Endothelial cell of umbilical vein (primary cell): ENCODE data around the gene RPL38. TPM values are rescaled to one million over a fixed set of nuclear protein-coding genes. Genes with fewer than 3 reads are reported as not detected.

Source experiments
- BruUV-seq: library from RNA; stranded (reverse); fragments of 400-500 nt; replicated peaks from 2 replicates; lab custom pipeline; 2021; lab: Mats Ljungman, UMichigan
- CTCF ChIA-PET: fragments of 300-600, 350-600 bp; sonication (Branson Sonifier 250); formaldehyde crosslinking; loops from one replicate; lab custom pipeline; 2021; ENCODE audit warnings: antibody characterized with exemption, inconsistent platforms; lab: Charles Lee
- POLR2A ChIA-PET: fragments of 300-600, 350-600 bp; sonication (Branson Sonifier 250); formaldehyde crosslinking; loops from one replicate; lab custom pipeline; 2021; ENCODE audit warnings: antibody characterized with exemption, inconsistent platforms; lab: Charles Lee
- DNase-seq: peaks from one replicate; pipeline ENCODE4 v3.0.0-alpha.2; 2011; ENCODE audit warnings: low read depth, low spot score
- FAIRE-seq: peaks from 2 replicates; lab custom pipeline; 2011; peaks lifted over from hg19 to GRCh38; lab: Jason Lieb, UNC
- H2AFZ ChIP-seq: 2 replicates; pipeline ENCODE4 v1.6.0; 2012; ENCODE audit warnings: low read depth, low read length, control low read depth, inconsistent platforms
- H3K27ac ChIP-seq: 2 replicates; pipeline ENCODE4 v1.5.1; 2011; ENCODE audit warnings: low read depth, mild to moderate bottlenecking, control low read depth, low read length, moderate library complexity; ENCODE audit not compliant: insufficient read depth
- H3K27me3 ChIP-seq, 2 experiments: 2 replicates each; pipeline versions ENCODE4 v1.6.0 to v1.6.1; 2011; ENCODE audit warnings: low read length in 2 of 2, mixed read lengths in 1 of 2; ENCODE audit not compliant: control insufficient read depth in 2 of 2, insufficient read depth in 2 of 2
- H3K36me3 ChIP-seq, 2 experiments: 2 replicates in 1 of 2; 3 replicates in 1 of 2; pipeline ENCODE4 v1.5.1; 2011; ENCODE audit warnings: low read length in 2 of 2, mild to moderate bottlenecking in 1 of 2, moderate library complexity in 1 of 2; ENCODE audit not compliant: control insufficient read depth in 2 of 2, insufficient read depth in 2 of 2; ENCODE audit errors: extremely low read depth in 1 of 2
- H3K4me1 ChIP-seq: 3 replicates; pipeline ENCODE4 v1.5.1; 2011; ENCODE audit warnings: mild to moderate bottlenecking, low read length; ENCODE audit not compliant: control insufficient read depth, insufficient read depth; ENCODE audit errors: extremely low read depth
- H3K4me2 ChIP-seq: 2 replicates; pipeline ENCODE4 v1.6.1; 2011; ENCODE audit warnings: low read length, control low read depth, mixed read lengths; ENCODE audit not compliant: insufficient read depth
- H3K4me3 ChIP-seq, 3 experiments: fragments of 200-600 bp in 1 of 3; sonication (generic), shearing (Covaris generic) in 1 of 3; replicated peaks in 1 of 3; 2 replicates each; pipeline ENCODE4 v1.5.1; 2011 to 2016; ENCODE audit warnings: control low read depth in 3 of 3, low read length in 3 of 3, mild to moderate bottlenecking in 2 of 3, inconsistent platforms in 1 of 3, low read depth in 1 of 3, moderate library complexity in 1 of 3; ENCODE audit not compliant: insufficient read depth in 1 of 3
- H3K79me2 ChIP-seq: 2 replicates; pipeline ENCODE4 v1.6.0; 2012; ENCODE audit warnings: low read length, inconsistent platforms; ENCODE audit not compliant: control insufficient read depth, insufficient read depth
- H3K9ac ChIP-seq: replicated peaks from 2 replicates; pipeline ENCODE3; 2011; ENCODE audit warnings: low read length, control low read depth; ENCODE audit not compliant: insufficient read depth; ENCODE audit errors: extremely low read depth
- H3K9me1 ChIP-seq: replicated peaks from 3 replicates; pipeline ENCODE4 v1.6.0; 2011; ENCODE audit warnings: mild to moderate bottlenecking, low read length; ENCODE audit not compliant: control insufficient read depth, insufficient read depth; ENCODE audit errors: extremely low read depth
- H3K9me3 ChIP-seq: replicated peaks from 2 replicates; pipeline ENCODE4 v1.5.1; 2012; ENCODE audit warnings: low read length, inconsistent platforms; ENCODE audit not compliant: control insufficient read depth, insufficient read depth
- H4K20me1 ChIP-seq: replicated peaks from 2 replicates; pipeline ENCODE3; 2011; ENCODE audit warnings: mild to moderate bottlenecking, low read length; ENCODE audit not compliant: control insufficient read depth, insufficient read depth; ENCODE audit errors: extremely low read depth
- EZH2 ChIP-seq: IDR thresholded peaks from 2 replicates; pipeline ENCODE4 v1.6.1; 2012; ENCODE audit warnings: borderline replicate concordance, low read depth, mild to moderate bottlenecking, moderate library complexity, low read length, inconsistent platforms; ENCODE audit not compliant: severe bottlenecking
- FOS ChIP-seq: IDR thresholded peaks from 2 replicates; pipeline ENCODE4 v1.6.1; 2011; ENCODE audit warnings: mild to moderate bottlenecking, low read length, moderate library complexity, borderline replicate concordance; ENCODE audit not compliant: insufficient read depth
- GATA2 ChIP-seq: IDR thresholded peaks from 2 replicates; pipeline ENCODE4 v1.7.0; 2011; ENCODE audit warnings: low read depth, mild to moderate bottlenecking, moderate library complexity, mixed read lengths, low read length; ENCODE audit not compliant: insufficient read length, insufficient read depth
- JUN ChIP-seq: IDR thresholded peaks from 2 replicates; pipeline ENCODE4 v1.6.1; 2011; ENCODE audit warnings: borderline replicate concordance, low read depth; ENCODE audit not compliant: insufficient read length, insufficient read depth
- MYC ChIP-seq: IDR thresholded peaks from one replicate; pipeline ENCODE4 v1.6.1; 2011; ENCODE audit warnings: mild to moderate bottlenecking, low read depth, low read length
- POLR2A ChIP-seq: IDR thresholded peaks from 2 replicates; pipeline ENCODE4 v1.6.1; 2012; ENCODE audit warnings: low read depth, mild to moderate bottlenecking, control low read depth, low read length
- POLR2AphosphoS5 ChIP-seq: IDR thresholded peaks from 2 replicates; pipeline ENCODE4 v1.6.1; 2012; ENCODE audit warnings: low read depth, mild to moderate bottlenecking, control low read depth, low read length, moderate library complexity; ENCODE audit not compliant: insufficient read depth
- dilution Hi-C: fragments of 300-500 bp; cut with MboI; formaldehyde crosslinking; loops from one replicate; pipeline ENCODE4 v1.15.0; 2019; ENCODE audit warnings: low sequenced_read_pairs; ENCODE audit not compliant: extremely low pct_ligation_motif_present
- intact Hi-C: fragments of 100-400 bp; cut with micrococcal nuclease; formaldehyde crosslinking; loops from one replicate; pipeline ENCODE4 v1.10.0; 2022
- polyA plus RNA-seq, 4 experiments: library from polyadenylated mRNA; depleted of rRNA in 3 of 4; stranded (reverse) in 3 of 4; unstranded in 1 of 4; fragments of >200 nt; gene quantifications; 2 replicates each; pipeline versions ENCODE4 v1.2.1 to v1.2.3, GENCODE V29; 2011 to 2012; ENCODE audit warnings: missing spikeins in 1 of 4
- total RNA-seq: library from RNA; stranded (reverse); gene quantifications from 2 replicates; pipeline ENCODE4 v1.2.3, GENCODE V29; 2021
- TF ChIP-seq, protein P1 (sequence below): IDR thresholded peaks from 2 replicates; pipeline ENCODE4 v1.6.1; 2011; ENCODE audit not compliant: insufficient read depth, insufficient read length
- TF ChIP-seq, protein P2 (sequence below), 2 donors: IDR thresholded peaks; 1 replicate in 1 of 2; 2 replicates in 1 of 2; pipeline ENCODE4 v1.5.1; 2011; ENCODE audit warnings: low read length in 2 of 2, mild to moderate bottlenecking in 2 of 2, moderate library complexity in 2 of 2, control low read depth in 1 of 2, inconsistent platforms in 1 of 2, low read depth in 1 of 2; ENCODE audit not compliant: insufficient read depth in 1 of 2; ENCODE audit errors: extremely low read depth in 1 of 2

Gene RPL38
- total and polyA plus RNA-seq, 2 donors (not counting 3 experiments of a cell fraction or from before 2014, with no cell fraction given), result 256 to 1,006 TPM

GRCh38 chr17:74211141-74211911 lies 7.8 kb downstream of the RPL38 start:
- H3K9me1 ChIP-seq, result no peaks in the 10 kb centered on the region
- CTCF ChIA-PET, result interaction anchor here (1.0 to 1.9 kb wide), 6 partner anchors 8 to 244 kb away, joined by 3 to 9 read pairs (median 3); partner anchors contain the start of genes BTBD17 and RPL38
- TF ChIP-seq POLR2AphosphoS5 (peak; percentile 18), EZH2 (no peak), POLR2A (peak; percentile 41)
- dilution Hi-C loops (no loop called here), intact Hi-C loops (loop anchor here (5.0 kb wide), 2 partner anchors 86 to 156 kb away; partner anchors contain the start of gene GPR142)
- H3K4me3 ChIP-seq, result no peak overlapping the region
- H3K36me3 ChIP-seq, result peaks cover 21 to 22% of the 10 kb centered on the region in 2 experiments
- H2AFZ ChIP-seq, result no peak overlapping the region
- POLR2A ChIA-PET, result interaction anchor here (1.0 kb wide), 1 partner anchor 8 kb away, joined by 3 read pairs; the partner anchor contains the start of gene RPL38
- H4K20me1 ChIP-seq, result no peaks in the 10 kb centered on the region
- no peak overlapping the region for H3K4me2 ChIP-seq
- DNase-seq (no peak), FAIRE-seq (no peak)
- H3K4me1 ChIP-seq, result peaks cover 18% of the 10 kb centered on the region
- no peak overlapping the region for H3K27ac ChIP-seq
- H3K79me2 ChIP-seq, result peaks cover 20% of the 10 kb centered on the region
- no peaks in the 10 kb centered on the region for H3K9me3 ChIP-seq
- no TSS peak for BruUV-seq
- H3K27me3 ChIP-seq, result no peaks in the 10 kb centered on the region
- no peak overlapping the region for H3K9ac ChIP-seq

- ChIA-PET CTCF (interaction anchor here (1.0 to 1.9 kb wide), 5 partner anchors 9 to 244 kb away, joined by 3 to 9 read pairs (median 3); partner anchors contain the start of gene RPL38), POLR2A (interaction anchor here (1.0 kb wide), 1 partner anchor 9 kb away, joined by 3 read pairs; the partner anchor contains the start of gene RPL38)
- no peak overlapping the region for H3K9ac ChIP-seq
- BruUV-seq, result no TSS peak
- DNase-seq, result no peak
- no peaks in the 10 kb centered on the region for H3K9me1 ChIP-seq
- dilution Hi-C loops (no loop called here), intact Hi-C loops (loop anchor here (5.0 kb wide), 2 partner anchors 85 to 155 kb away; partner anchors contain the start of gene GPR142)
- TF ChIP-seq MYC (no peak), POLR2AphosphoS5 (no peak), FOS (no peak), GATA2 (no peak), EZH2 (no peak), JUN (no peak), POLR2A (no peak)
- TF ChIP-seq, protein P1, sequence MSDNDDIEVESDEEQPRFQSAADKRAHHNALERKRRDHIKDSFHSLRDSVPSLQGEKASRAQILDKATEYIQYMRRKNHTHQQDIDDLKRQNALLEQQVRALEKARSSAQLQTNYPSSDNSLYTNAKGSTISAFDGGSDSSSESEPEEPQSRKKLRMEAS, result no peak
- TF ChIP-seq, protein P2, sequence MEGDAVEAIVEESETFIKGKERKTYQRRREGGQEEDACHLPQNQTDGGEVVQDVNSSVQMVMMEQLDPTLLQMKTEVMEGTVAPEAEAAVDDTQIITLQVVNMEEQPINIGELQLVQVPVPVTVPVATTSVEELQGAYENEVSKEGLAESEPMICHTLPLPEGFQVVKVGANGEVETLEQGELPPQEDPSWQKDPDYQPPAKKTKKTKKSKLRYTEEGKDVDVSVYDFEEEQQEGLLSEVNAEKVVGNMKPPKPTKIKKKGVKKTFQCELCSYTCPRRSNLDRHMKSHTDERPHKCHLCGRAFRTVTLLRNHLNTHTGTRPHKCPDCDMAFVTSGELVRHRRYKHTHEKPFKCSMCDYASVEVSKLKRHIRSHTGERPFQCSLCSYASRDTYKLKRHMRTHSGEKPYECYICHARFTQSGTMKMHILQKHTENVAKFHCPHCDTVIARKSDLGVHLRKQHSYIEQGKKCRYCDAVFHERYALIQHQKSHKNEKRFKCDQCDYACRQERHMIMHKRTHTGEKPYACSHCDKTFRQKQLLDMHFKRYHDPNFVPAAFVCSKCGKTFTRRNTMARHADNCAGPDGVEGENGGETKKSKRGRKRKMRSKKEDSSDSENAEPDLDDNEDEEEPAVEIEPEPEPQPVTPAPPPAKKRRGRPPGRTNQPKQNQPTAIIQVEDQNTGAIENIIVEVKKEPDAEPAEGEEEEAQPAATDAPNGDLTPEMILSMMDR (IDR thresholded peaks at IDR 0.05; ENCODE audit: extremely low read depth in 1 of 2, insufficient read depth in 1 of 2, low read depth in 1 of 2, low read length in 2 of 2), result no peak
- no peaks in the 10 kb centered on the region for H3K9me3 ChIP-seq
- peaks cover 17% of the 10 kb centered on the region for H3K4me1 ChIP-seq
- no peak overlapping the region for H2AFZ ChIP-seq
- peaks cover 14% of the 10 kb centered on the region for H3K79me2 ChIP-seq
- H3K27ac ChIP-seq, result no peak overlapping the region
- no peak for FAIRE-seq
- H3K4me3 ChIP-seq, result no peak overlapping the region
- no peaks in the 10 kb centered on the region for H4K20me1 ChIP-seq
- peaks cover 21 to 22% of the 10 kb centered on the region in 2 experiments for H3K36me3 ChIP-seq
- H3K27me3 ChIP-seq, result no peaks in the 10 kb centered on the region
- peak overlapping the region; percentile 73 for H3K4me2 ChIP-seq
Measured at GRCh38 chr17:74211912-74212208, 8.4 kb downstream of the RPL38 start.
